B cell (primary cell): ENCODE results near the gene PATZ1.
"Not testable (repeated sequence)": the region's sequence is repeated elsewhere in the genome, so short reads cannot be mapped to it uniquely, and the experiment has no call there.

Experiments used
- EZH2 ChIP-seq: IDR thresholded peaks from 2 replicates; pipeline ENCODE4 v1.6.1; 2012; ENCODE audit warnings: borderline replicate concordance, low read depth, mild to moderate bottlenecking, moderate library complexity, low read length; ENCODE audit not compliant: insufficient read depth, poor library complexity, severe bottlenecking
- TF ChIP-seq, protein P1 (sequence below): fragments of 200-600 bp; IDR thresholded peaks from one replicate; pipeline ENCODE4 v1.8.0; 2022; ENCODE audit warnings: antibody characterized with exemption, mild to moderate bottlenecking

DNA sequence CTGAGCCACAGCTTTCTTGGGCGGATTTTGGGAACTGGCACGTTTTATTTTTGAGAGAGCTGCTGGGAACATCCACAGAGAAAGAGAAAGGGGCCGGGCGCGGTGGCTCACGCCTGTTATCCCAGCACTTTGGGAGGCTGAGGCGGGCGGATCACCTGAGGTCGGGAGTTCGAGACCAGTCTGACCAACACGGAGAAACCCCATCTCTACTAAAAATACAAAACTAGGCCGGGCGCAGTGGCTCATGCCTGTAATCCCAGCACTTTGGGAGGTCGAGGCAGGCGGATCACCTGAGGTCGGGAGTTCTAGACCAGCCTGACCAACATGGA, 1.8 kb upstream of the PATZ1 start:
- TF ChIP-seq, protein P1, sequence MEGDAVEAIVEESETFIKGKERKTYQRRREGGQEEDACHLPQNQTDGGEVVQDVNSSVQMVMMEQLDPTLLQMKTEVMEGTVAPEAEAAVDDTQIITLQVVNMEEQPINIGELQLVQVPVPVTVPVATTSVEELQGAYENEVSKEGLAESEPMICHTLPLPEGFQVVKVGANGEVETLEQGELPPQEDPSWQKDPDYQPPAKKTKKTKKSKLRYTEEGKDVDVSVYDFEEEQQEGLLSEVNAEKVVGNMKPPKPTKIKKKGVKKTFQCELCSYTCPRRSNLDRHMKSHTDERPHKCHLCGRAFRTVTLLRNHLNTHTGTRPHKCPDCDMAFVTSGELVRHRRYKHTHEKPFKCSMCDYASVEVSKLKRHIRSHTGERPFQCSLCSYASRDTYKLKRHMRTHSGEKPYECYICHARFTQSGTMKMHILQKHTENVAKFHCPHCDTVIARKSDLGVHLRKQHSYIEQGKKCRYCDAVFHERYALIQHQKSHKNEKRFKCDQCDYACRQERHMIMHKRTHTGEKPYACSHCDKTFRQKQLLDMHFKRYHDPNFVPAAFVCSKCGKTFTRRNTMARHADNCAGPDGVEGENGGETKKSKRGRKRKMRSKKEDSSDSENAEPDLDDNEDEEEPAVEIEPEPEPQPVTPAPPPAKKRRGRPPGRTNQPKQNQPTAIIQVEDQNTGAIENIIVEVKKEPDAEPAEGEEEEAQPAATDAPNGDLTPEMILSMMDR: not testable (repeated sequence)
- not testable (repeated sequence) for TF ChIP-seq EZH2
